Right renal cortex interstitium (tissue), 3 donors: Measurements from ENCODE around the gene MS4A15. TPM values are rescaled to one million over a fixed set of nuclear protein-coding genes. Genes with fewer than 3 reads are reported as not detected.
"Not testable (repeated sequence)": the region's sequence is repeated elsewhere in the genome, so short reads cannot be mapped to it uniquely, and the experiment has no call there.

Experiments used
- DNase-seq, 3 donors: peaks; one replicate each; pipeline ENCODE4 v3.0.0-alpha.2; 2013; ENCODE audit warnings: low read depth in 3 of 3, low spot score in 2 of 3
- polyA plus RNA-seq, 3 donors: library from polyadenylated mRNA; unstranded; fragments of 120-200 nt; gene quantifications; one replicate each; pipeline ENCODE4 v1.2.1, GENCODE V29; 2013; ENCODE audit not compliant: insufficient read length in 3 of 3

Gene MS4A15
- polyA plus RNA-seq, 3 donors: not detected

DNA sequence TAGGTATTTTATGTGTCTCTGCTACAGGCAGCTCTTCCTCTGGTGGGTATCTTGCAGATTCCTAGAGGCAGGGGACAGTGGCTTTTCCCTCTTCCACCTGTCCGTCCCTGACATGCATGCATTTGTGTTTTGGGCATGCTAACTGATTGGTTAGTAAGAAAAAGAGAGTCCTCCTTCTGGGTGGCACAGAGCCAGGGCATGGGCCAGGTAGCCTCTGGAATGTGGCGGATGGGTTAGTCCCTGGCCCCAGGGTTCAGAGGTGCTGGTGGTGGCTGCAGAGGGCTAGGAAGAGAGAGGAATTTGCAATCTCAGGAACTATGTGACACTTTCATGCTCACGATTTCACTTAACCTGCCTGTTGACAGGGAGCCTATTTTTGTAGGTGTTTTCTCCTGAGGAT, 5.8 kb upstream of the MS4A15 start:
- no peak for DNase-seq

DNA sequence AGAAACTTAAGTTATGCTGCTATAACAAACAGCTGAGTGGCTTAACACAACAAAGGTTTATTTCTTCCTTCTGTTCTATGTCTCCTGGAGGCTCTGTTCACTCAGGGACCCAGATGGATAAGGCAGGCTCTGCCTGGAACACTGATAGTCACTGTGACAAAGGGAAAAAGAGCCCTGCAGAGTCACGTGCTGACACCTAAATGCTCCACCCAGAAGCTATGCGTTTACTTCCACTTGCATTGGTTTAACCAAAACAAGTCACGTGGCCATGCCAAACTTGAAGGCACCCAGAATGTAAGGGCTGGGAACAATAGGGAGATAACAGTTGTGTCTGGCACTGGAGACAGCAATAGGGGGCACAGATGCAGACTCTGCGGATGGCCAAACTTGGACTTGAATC, 3.4 kb upstream of the MS4A15 start:
- no peak for DNase-seq

DNA sequence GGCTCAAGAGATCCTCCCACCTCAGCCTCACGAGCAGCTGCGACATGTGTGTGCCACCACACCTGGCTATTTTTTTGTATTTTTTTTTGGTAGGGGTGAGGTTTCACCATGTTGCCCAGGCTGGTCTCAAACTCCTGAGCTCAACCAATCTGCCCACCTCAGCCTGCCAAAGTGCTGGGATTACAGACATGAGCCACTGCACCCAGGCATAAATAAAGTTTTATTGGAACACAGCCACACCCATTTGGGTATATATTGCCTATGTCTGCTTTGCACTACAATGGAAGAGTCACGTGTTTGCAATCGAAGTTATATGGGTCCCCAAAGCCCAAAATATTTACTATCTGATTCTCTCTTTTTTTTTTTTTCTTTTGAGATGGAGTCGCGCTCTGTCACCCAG, 1.8 kb upstream of the MS4A15 start:
- no peak for DNase-seq

- no peak for DNase-seq
These were observed 649 bp downstream of the MS4A15 start for GRCh38 chr11:60757231-60757800.

GRCh38 chr11:60758671-60759070, 2.0 kb downstream of the MS4A15 start:
- DNase-seq: not testable (repeated sequence)

DNA sequence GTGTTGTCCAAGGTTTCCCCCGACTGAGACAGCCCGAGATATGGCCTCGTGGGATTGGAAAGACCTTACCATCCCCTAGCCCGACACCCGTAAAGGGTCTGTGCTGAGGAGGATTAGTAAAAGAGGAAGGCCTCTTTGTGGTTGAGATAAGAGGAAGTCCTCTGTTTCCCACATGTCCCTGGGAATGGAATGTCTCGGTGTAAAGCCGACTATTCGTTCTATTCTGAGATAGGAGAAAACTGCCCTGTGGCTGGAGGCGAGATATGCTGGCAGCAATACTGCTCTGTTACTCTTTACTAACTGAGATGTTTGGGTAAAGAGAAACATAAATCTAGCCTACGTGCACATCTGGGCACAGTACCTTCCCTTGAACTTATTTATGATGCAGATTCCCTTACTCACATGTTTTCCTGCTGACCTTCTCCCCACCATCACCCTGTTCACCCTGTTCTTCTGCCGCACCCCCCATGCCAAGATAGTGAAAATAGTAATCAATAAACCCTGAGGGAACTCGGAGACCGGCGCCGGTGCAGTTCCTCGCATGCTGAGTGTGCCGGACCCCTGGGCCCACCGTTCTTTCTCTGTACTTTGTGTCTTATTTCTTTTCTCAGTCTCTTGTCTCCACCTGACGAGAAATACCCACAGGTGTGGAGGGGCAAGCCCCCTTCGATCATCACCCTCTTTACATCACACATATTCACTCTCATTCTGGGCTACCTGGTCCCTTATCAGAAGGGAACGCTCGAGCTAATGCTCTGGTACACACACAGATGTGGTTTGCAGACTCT, 3.0 kb downstream of the MS4A15 start:
- not testable (repeated sequence) for DNase-seq

GRCh38 chr11:60761436-60762190, 4.9 kb downstream of the MS4A15 start:
- no peak for DNase-seq

DNA sequence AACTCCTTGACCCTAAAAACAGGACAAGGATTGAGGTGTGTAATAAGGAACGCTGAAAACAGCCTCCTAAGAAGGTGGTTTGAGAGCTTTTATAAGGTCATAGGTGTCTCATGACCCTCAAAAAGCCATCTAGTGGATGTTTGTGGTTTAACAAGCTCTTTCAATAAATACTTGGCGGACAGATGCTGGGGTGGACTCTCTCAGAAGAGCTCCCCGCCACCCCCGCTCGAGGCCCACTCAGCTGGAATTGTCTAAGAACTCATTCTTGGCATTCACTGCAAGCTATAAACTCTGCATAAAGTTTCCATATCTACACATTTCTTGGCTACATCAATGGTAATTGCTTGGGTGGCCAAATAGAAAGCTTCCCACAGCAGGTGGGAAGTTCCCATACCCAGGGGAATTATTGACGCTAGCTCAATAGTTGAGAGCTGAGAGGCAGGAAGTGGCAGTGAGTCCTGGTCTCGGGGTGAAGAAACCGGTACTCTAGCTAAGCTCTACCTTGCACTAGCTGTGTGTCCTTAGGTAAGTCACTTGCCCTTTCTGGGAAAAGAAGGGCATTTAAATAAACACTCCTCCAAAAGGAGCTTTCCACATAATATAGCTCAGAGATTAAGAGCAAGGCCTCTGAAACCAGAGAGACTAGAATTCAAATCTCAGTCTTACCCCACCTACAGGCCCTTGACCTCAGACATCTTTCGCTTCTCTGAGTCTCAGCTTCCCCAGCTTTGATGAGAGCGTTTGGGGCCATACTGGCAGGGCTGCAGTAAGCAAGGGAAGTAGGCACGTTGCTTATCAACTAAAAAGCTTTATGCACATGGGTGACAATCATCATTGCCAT, 6.4 kb downstream of the MS4A15 start:
- DNase-seq: no peak

DNA sequence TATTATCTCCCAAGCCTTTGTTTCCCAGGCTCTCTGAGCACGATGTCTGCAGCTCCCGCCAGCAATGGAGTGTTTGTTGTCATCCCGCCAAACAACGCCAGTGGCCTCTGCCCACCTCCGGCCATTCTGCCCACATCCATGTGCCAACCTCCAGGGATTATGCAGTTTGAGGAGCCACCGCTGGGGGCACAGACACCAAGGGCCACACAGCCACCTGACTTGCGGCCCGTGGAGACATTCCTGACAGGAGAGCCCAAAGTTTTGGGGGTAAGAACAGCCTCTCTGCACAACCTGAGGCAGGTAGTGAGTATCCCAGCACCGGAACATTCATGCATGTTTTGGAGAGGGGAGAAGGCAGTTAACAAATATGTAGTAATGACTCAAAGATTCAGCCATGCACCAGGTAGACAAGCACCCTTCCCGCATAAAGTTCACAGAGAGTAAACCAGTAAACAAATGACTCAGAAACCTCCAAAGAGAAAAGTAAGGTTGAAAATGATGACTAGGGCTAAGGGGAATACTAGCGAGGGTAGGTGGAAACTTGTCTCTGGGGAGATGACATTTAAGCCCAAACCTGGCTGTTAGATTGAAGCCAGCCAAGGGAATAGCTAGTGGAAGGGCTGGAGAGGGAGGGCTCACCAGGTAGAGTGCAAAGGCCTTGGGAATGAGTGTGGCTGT, 7.2 kb downstream of the MS4A15 start:
- no peak for DNase-seq

DNA sequence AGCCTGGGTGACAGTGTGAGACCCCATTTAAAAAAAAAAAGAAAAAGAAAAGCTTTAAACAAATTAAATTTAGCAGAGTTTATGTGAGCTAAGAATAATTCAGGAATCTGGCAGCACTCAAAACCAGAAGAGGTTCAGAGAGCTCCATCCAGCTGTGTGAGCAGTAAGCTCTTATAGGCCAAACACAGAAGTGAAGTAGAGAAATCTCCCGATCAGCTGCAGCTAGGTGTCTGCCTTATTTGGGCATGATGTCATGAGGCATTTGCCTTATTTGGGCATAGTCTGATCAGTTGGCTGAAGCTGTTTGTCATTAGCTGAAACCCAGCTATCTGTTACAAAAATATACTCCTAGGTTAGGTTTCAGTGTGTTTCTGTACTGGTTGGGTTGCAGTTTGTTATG, 8.2 kb downstream of the MS4A15 start:
- no peak for DNase-seq

- DNase-seq: no peak
These were observed 8.7 kb downstream of the MS4A15 start for GRCh38 chr11:60765355-60765754.

- no peak for DNase-seq
These were observed 9.9 kb downstream of the MS4A15 start for GRCh38 chr11:60766547-60766946.

- no peak for DNase-seq
These were observed 10.7 kb downstream of the MS4A15 start for GRCh38 chr11:60767388-60767811.

DNA sequence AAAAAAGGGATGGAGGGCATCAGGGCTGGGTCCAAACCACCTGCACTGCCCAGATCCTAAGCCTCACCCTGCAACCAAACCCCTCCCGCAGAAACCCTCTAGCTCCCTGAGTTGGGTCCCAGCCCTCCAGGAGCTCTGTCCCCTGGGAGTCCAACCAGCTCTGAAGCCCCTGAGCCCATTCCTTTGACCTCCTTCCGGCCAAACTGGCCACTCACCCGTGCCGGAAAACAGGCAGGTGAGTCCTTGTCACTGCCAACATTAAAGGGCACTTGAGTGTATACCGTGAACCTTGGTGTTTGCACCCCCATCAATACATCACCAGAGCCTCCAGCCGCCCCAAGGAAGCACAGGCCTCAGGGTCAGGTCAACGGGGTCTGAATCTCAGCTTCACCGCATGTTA, 11.5 kb downstream of the MS4A15 start:
- no peak for DNase-seq

GRCh38 chr11:60769273-60769672, 12.6 kb downstream of the MS4A15 start:
- DNase-seq: no peak

DNA sequence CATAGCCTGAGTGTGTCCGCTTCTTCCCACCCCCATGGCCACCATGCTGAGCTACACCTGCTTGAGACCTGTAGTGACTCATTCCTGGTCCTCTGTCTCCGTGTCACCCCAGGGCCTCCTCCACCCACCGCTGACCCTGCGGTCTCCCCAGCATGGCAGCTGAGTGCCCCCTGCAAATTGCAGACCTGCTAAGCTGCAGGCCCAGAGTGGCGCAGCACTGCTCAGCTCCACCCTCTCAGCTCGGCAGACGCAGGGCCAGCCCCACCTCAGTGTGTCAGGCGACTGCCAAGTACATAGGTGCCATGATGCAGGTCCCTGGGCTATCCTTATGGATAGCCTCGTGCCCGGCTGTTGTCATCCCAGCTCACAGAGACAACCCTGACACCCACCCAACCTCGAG, 13.1 kb downstream of the MS4A15 start:
- DNase-seq: no peak

DNA sequence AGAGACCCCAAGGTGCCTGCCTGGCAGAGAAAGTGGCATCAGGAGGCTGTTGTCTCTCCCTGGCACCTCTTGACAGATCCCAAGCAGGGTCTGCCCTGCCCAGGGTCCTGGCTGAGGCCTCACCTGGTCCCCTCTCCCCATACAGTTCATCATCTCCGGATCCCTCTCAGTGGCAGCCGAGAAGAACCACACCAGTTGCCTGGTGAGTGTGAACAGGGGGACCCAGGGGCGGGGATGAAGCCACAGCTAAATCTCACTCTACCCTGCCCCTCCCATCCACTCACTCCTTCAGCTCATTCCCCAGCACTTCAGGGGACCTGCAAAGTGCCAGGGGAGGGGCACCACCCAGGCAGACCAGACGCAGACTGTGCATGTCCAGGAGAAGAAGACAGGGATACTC, 14.5 kb downstream of the MS4A15 start:
- DNase-seq: no peak

DNA sequence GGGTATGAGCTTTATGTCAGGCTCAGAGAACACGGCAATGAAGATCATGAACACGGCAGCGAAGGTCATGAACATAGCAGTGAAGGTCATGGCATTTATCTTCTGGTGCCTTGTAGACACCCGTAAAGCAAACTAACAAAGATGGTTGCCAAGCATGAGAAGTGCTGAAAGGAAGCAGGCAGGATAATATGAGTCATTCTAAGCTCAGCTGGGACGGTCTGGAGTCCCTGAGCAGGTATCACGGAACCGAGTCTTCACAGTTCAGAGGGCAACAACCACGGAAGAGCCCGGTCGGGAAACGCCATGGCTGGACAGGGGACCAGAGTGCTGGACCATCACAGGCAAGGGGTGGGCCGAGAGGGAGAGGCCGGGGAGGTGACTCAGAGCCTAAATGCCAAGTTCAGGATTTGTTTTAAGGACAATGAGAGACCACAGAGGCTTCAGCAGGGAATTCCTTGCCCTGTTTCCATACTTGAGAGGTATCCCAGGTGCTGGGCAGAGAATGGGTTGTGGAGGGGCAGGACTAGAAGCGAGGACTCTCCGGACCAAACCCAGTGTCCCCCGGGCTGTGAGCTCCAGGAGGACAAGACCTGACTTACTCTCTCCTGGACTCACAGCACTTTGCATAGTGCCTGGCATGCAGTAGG, 15.3 kb downstream of the MS4A15 start:
- no peak for DNase-seq

- no peak for DNase-seq
These were observed 16.0 kb downstream of the MS4A15 start for GRCh38 chr11:60772666-60773065.

- no peak for DNase-seq
These were observed 18.1 kb downstream of the MS4A15 start for GRCh38 chr11:60774726-60775125.
